GM18517 (cell line): Measurements from ENCODE around the gene MGLL.

Experiments
- ATAC-seq: cut with Tn5 transposase; IDR thresholded peaks from one replicate; pipeline ENCODE4 v1.9.1; 2021; ENCODE audit warnings: mild to moderate bottlenecking, moderate library complexity; ENCODE audit not compliant: unreplicated experiment

The MGLL gene

GRCh38 chr3:127730666-127731295 lies 91.5 kb downstream of the MGLL start:
- no peak for ATAC-seq

- no peak for ATAC-seq
Observed at GRCh38 chr3:127730171-127730570, 92.1 kb downstream of the MGLL start.

- ATAC-seq, result no peak
Observed at GRCh38 chr3:127729556-127730056, 92.7 kb downstream of the MGLL start.

- no peak for ATAC-seq
Observed at GRCh38 chr3:127728417-127729015, 93.8 kb downstream of the MGLL start.

- no peak for ATAC-seq
Observed at GRCh38 chr3:127726894-127727293, 95.4 kb downstream of the MGLL start.

GRCh38 chr3:127723011-127723567 lies 99.2 kb downstream of the MGLL start:
- ATAC-seq, result no peak

GRCh38 chr3:127722091-127722784 lies 100.1 kb downstream of the MGLL start:
- no peak for ATAC-seq

GRCh38 chr3:127720985-127721935 lies 101.1 kb downstream of the MGLL start:
- no peak for ATAC-seq

GRCh38 chr3:127720161-127720823 lies 102.0 kb downstream of the MGLL start:
- ATAC-seq, result no peak

- no peak for ATAC-seq
Observed at GRCh38 chr3:127719369-127719768, 102.9 kb downstream of the MGLL start.

- no peak for ATAC-seq
Observed at GRCh38 chr3:127718916-127719290, 103.4 kb downstream of the MGLL start.

GRCh38 chr3:127718245-127718915 lies 103.9 kb downstream of the MGLL start:
- no peak for ATAC-seq

- no peak for ATAC-seq
Observed at GRCh38 chr3:127717357-127718244, 104.7 kb downstream of the MGLL start.

GRCh38 chr3:127716384-127716783 lies 105.9 kb downstream of the MGLL start:
- no peak for ATAC-seq

- ATAC-seq, result no peak
Observed at GRCh38 chr3:127715532-127715931, 106.8 kb downstream of the MGLL start.

GRCh38 chr3:127714866-127715265 lies 107.4 kb downstream of the MGLL start:
- ATAC-seq, result no peak

GRCh38 chr3:127714125-127714571 lies 108.2 kb downstream of the MGLL start:
- no peak for ATAC-seq
